Keratinocyte (primary cell): ENCODE measurements around the gene ERO1B.

Experiments used
- EZH2 ChIP-seq: IDR thresholded peaks from one replicate; pipeline ENCODE4 v1.6.1; 2012; ENCODE audit warnings: inconsistent platforms, mild to moderate bottlenecking, low read length, moderate library complexity
- TF ChIP-seq, protein P1 (sequence below), 3 experiments: IDR thresholded peaks in 1 of 3; conservative IDR thresholded peaks in 1 of 3; optimal IDR thresholded peaks in 1 of 3; 2 replicates in 2 of 3; 3 replicates in 1 of 3; pipeline versions ENCODE3 to v1.5.1; 2011; ENCODE audit warnings: low read length in 3 of 3, mild to moderate bottlenecking in 3 of 3, moderate library complexity in 2 of 3, control low read depth in 1 of 3, inconsistent platforms in 1 of 3; ENCODE audit not compliant: insufficient read depth in 2 of 3; ENCODE audit errors: extremely low read depth in 1 of 3

DNA sequence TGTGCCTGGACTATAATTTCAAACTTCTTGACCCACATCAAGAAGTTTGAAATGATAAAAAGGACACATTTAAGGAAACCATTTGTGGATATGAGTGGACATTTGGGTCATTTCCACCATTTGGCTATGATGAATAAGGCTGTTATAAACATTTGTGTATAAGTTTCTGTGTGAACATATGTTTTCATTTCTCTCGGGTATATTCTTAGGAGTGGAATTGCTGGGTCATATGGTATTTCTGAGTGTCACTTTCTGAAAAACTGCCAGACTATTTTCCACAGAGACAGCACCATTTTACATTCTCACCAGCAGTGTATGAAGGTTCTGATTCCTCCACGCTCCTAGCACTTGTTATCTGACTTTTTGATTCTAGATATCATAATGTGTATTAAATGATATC is 88.6 kb downstream of the ERO1B start:
- TF ChIP-seq, protein P1, sequence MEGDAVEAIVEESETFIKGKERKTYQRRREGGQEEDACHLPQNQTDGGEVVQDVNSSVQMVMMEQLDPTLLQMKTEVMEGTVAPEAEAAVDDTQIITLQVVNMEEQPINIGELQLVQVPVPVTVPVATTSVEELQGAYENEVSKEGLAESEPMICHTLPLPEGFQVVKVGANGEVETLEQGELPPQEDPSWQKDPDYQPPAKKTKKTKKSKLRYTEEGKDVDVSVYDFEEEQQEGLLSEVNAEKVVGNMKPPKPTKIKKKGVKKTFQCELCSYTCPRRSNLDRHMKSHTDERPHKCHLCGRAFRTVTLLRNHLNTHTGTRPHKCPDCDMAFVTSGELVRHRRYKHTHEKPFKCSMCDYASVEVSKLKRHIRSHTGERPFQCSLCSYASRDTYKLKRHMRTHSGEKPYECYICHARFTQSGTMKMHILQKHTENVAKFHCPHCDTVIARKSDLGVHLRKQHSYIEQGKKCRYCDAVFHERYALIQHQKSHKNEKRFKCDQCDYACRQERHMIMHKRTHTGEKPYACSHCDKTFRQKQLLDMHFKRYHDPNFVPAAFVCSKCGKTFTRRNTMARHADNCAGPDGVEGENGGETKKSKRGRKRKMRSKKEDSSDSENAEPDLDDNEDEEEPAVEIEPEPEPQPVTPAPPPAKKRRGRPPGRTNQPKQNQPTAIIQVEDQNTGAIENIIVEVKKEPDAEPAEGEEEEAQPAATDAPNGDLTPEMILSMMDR (optimal IDR thresholded peaks at IDR 0.05 in 1 of 3, IDR thresholded peaks at IDR 0.05 in 1 of 3, conservative IDR thresholded peaks at IDR 0.05 in 1 of 3; ENCODE audit: extremely low read depth in 1 of 3, insufficient read depth in 2 of 3, low read length in 3 of 3): no peak
- no peak for TF ChIP-seq EZH2
